Left lobe of liver (tissue), 2 donors: ENCODE measurements around the gene SULT1C3. TPM values are rescaled to one million over a fixed set of nuclear protein-coding genes. Genes with fewer than 3 reads are reported as not detected.
"Not testable (repeated sequence)": the region's sequence is repeated elsewhere in the genome, so short reads cannot be mapped to it uniquely, and the experiment has no call there.

Experiments
- ATAC-seq: fragments of 200-7000 bp; cut with Tn5 transposase; one replicate; pipeline ENCODE4 v1.9.1; 2020; ENCODE audit warnings: mild to moderate bottlenecking, moderate library complexity
- DNase-seq: peaks from one replicate; pipeline ENCODE4 v3.0.0-alpha.2; 2020; ENCODE audit warnings: low spot score
- total RNA-seq: library from RNA; stranded (reverse); gene quantifications from one replicate; pipeline ENCODE4 v1.2.1, GENCODE V29; 2021
- donor health status: DM: no; HTN: no; CAD: no; lungs with moderate emphysema.
- donor health status: DM: no; HTN: yes; CAD: no.

Gene SULT1C3
- total RNA-seq, 1 donor from 2014 or later: not detected

- peak; percentile 74 for ATAC-seq
- no peak for DNase-seq
These were observed 5.1 kb downstream of the SULT1C3 start for GRCh38 chr2:108244667-108245414.

GRCh38 chr2:108253106-108253505 lies 13.3 kb downstream of the SULT1C3 start:
- ATAC-seq: no peak
- no peak for DNase-seq

GRCh38 chr2:108257757-108258331 lies 18.1 kb downstream of the SULT1C3 start:
- ATAC-seq (peak; percentile 31), DNase-seq (no peak)

- DNase-seq (no peak), ATAC-seq (no peak)
These were observed 21.0 kb downstream of the SULT1C3 start for GRCh38 chr2:108260773-108261172.

GRCh38 chr2:108262036-108262435 lies 22.3 kb downstream of the SULT1C3 start:
- DNase-seq: no peak

GRCh38 chr2:108263401-108263800 lies 23.6 kb downstream of the SULT1C3 start:
- ATAC-seq: no peak

More at GRCh38 chr2:108262036-108262435, 22.3 kb downstream of the SULT1C3 start:
- ATAC-seq: no peak

GRCh38 chr2:108266218-108266617 lies 26.4 kb downstream of the SULT1C3 start:
- ATAC-seq (no peak), DNase-seq (no peak)

More at GRCh38 chr2:108263401-108263800, 23.6 kb downstream of the SULT1C3 start:
- no peak for DNase-seq

GRCh38 chr2:108267101-108267500 lies 27.3 kb downstream of the SULT1C3 start:
- DNase-seq: no peak

GRCh38 chr2:108268001-108268400 lies 28.2 kb downstream of the SULT1C3 start:
- ATAC-seq (no peak), DNase-seq (no peak)

More at GRCh38 chr2:108267101-108267500, 27.3 kb downstream of the SULT1C3 start:
- no peak for ATAC-seq

- peak; percentile 17 for ATAC-seq
- DNase-seq: no peak
These were observed 30.6 kb downstream of the SULT1C3 start for GRCh38 chr2:108270346-108270745.

- peak; percentile 95 for ATAC-seq
These were observed 31.2 kb downstream of the SULT1C3 start for GRCh38 chr2:108270768-108271506.

GRCh38 chr2:108271691-108272253 lies 32.0 kb downstream of the SULT1C3 start:
- ATAC-seq: no peak
- DNase-seq: no peak

More at GRCh38 chr2:108270768-108271506, 31.2 kb downstream of the SULT1C3 start:
- peak; percentile 78 for DNase-seq

- DNase-seq: no peak
- no peak for ATAC-seq
These were observed 38.9 kb downstream of the SULT1C3 start for GRCh38 chr2:108278631-108279030.

GRCh38 chr2:108279468-108279867 lies 39.7 kb downstream of the SULT1C3 start:
- ATAC-seq: no peak

GRCh38 chr2:108280466-108280865 lies 40.7 kb downstream of the SULT1C3 start:
- no peak for ATAC-seq
- DNase-seq: no peak

More at GRCh38 chr2:108279468-108279867, 39.7 kb downstream of the SULT1C3 start:
- no peak for DNase-seq

- ATAC-seq, DNase-seq: not testable (repeated sequence)
These were observed 44.8 kb downstream of the SULT1C3 start for GRCh38 chr2:108284566-108284965.

GRCh38 chr2:108285616-108286015 lies 45.8 kb downstream of the SULT1C3 start:
- no peak for ATAC-seq
- no peak for DNase-seq

GRCh38 chr2:108287169-108287568 lies 47.4 kb downstream of the SULT1C3 start:
- DNase-seq: no peak
- no peak for ATAC-seq

GRCh38 chr2:108288534-108289106 lies 48.9 kb downstream of the SULT1C3 start, which contains the start of gene SULT1C2:
Gene SULT1C2 (plus strand): TSS chr2:108288895. CDS start chr2:108293668, 4,773 bp downstream.
- DNase-seq (no peak), ATAC-seq (peak; percentile 93)

- no peak for DNase-seq
- ATAC-seq: no peak
These were observed 54.1 kb downstream of the SULT1C3 start for GRCh38 chr2:108293850-108294249.
